ENCODE measurements around the gene MTMR2. TPM values are rescaled to one million over a fixed set of nuclear protein-coding genes. Genes with fewer than 3 reads are reported as not detected.

Gene MTMR2
- total and polyA plus RNA-seq, 2 donors (not counting 1 experiment from before 2014, with no cell fraction given): 4.8 to 15.4 TPM

DNA sequence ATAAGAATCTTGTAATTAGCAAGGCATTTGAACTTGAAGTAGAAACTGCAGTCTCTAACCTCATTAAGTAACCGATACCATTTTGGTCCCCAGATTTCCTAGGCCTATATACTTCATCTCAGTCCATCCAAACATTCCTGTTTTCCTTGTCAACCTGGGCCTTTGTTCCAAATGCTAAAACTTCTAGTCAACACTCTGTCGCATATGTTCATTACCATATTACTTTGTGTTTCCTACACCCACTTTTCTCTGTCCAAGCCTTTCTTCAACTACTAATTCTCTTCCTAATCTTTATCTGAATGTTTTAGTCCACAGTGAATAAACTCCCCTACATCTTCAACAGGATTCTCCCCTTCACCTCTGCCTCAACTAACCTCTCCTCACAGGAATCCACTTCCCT is 31.4 kb downstream of the MTMR2 start:
- POLR2A ChIA-PET: no interaction called here
- Histone ChIP-seq H3K27me3 (replicated peaks in 1 of 4; ENCODE audit: control extremely low read depth in 1 of 4, control insufficient read depth in 3 of 4, insufficient read depth in 4 of 4, low read length in 3 of 4) (no peaks in the 10 kb centered on the region), H3K79me2 (ENCODE audit: control insufficient read depth, insufficient read depth, low read length) (no peaks in the 10 kb centered on the region), H3K36me3 (replicated peaks in 1 of 2; ENCODE audit: control extremely low read depth in 1 of 2, control insufficient read depth in 1 of 2, extremely low read depth in 1 of 2, insufficient read depth in 2 of 2, low read length in 1 of 2) (peaks cover 0 to 2% of the 10 kb centered on the region in 2 experiments), H3K9me3 (ENCODE audit: control extremely low read depth in 1 of 3, control insufficient read depth in 2 of 3, insufficient read depth in 1 of 3, low read length in 2 of 3) (no peaks in the 10 kb centered on the region), H3K4me1 (ENCODE audit: control insufficient read depth in 2 of 2, insufficient read depth in 2 of 2, low read length in 2 of 2) (no peaks in the 10 kb centered on the region), H3K4me3 (ENCODE audit: control extremely low read depth in 1 of 5, extremely low read depth in 1 of 5, insufficient read depth in 1 of 5, low read depth in 2 of 5, low read length in 4 of 5) (no peak overlapping the region), H3K9ac (ENCODE audit: low read length) (no peak overlapping the region), H3K27ac (ENCODE audit: low read length in 2 of 2) (no peak overlapping the region), H3K4me2 (replicated peaks; ENCODE audit: low read depth, low read length, poor library complexity, severe bottlenecking) (no peak overlapping the region), H4K20me1 (ENCODE audit: control insufficient read depth, insufficient read depth, low read length, poor library complexity, severe bottlenecking) (peaks cover 5% of the 10 kb centered on the region), H2AFZ (ENCODE audit: insufficient read depth, low read depth, low read length, poor library complexity, severe bottlenecking) (no peak overlapping the region)
- WGBS (ENCODE audit: insufficient coverage): 100% methylated on average over 2 of the region's 2 CpGs
- H3K27me3 Mint-ChIP-seq: no peaks in the 10 kb centered on the region
- H3K4me1 Mint-ChIP-seq: peaks cover 3% of the 10 kb centered on the region
- intact Hi-C loops (cut with micrococcal nuclease): no loop called here
- ATAC-seq (ENCODE audit: low read depth) (no peak), DNase-seq (no peak)
- no peak overlapping the region for H3K27ac Mint-ChIP-seq
- no peaks in the 10 kb centered on the region for H3K9me3 Mint-ChIP-seq (ENCODE audit: insufficient read depth)
- CTCF ChIA-PET: no interaction called here
- no peak for TF ChIP-seq EZH2 (IDR thresholded peaks at IDR 0.05; ENCODE audit: borderline replicate concordance, insufficient read depth, low read depth, low read length, poor library complexity, severe bottlenecking)
- TF ChIP-seq, protein P1, sequence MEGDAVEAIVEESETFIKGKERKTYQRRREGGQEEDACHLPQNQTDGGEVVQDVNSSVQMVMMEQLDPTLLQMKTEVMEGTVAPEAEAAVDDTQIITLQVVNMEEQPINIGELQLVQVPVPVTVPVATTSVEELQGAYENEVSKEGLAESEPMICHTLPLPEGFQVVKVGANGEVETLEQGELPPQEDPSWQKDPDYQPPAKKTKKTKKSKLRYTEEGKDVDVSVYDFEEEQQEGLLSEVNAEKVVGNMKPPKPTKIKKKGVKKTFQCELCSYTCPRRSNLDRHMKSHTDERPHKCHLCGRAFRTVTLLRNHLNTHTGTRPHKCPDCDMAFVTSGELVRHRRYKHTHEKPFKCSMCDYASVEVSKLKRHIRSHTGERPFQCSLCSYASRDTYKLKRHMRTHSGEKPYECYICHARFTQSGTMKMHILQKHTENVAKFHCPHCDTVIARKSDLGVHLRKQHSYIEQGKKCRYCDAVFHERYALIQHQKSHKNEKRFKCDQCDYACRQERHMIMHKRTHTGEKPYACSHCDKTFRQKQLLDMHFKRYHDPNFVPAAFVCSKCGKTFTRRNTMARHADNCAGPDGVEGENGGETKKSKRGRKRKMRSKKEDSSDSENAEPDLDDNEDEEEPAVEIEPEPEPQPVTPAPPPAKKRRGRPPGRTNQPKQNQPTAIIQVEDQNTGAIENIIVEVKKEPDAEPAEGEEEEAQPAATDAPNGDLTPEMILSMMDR (IDR thresholded peaks at IDR 0.05): no peak
- H3K4me3 Mint-ChIP-seq: no peak overlapping the region

DNA sequence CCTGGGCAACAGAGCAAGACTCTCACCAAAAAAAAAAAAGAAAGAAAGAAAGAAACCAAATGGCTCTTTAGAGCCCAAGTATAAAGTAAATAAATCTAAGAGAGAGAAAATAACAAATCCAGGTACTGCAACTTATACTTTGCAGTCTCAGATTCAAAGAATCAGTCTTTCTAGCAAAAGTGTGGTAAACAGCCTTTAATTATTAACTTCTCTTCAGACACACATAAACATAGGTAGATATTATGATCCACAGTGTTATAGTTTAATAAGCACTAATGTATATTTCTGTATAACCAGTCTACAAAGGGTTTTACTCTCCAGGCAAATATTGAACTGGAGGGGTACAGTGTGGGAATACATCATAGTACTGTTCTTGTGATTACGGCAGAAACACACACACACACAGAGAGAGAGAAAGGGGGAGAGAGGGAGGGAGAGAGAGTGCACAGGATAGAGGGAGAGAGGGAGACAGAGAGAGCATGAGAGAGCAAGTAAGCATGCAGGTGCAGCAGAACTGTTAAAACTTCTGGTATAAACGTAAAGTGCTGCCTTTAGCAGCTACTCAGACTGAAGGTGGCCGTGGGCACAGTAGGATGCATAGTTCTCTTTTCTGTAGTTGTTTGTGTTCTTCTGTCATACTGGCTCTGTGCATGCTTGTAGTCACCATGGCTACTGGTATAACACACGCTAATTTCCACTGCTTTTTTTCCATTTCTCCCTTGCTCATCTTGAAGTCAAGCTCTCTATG is 32.3 kb downstream of the MTMR2 start:
- no peak overlapping the region for H2AFZ ChIP-seq (ENCODE audit: insufficient read depth, low read depth, low read length, poor library complexity, severe bottlenecking)
- WGBS (ENCODE audit: insufficient coverage): 67% methylated on average over 2 of the region's 4 CpGs
- no peak for DNase-seq
- ChIA-PET CTCF (no interaction called here), POLR2A (no interaction called here)
- no peaks in the 10 kb centered on the region for H3K9me3 ChIP-seq (ENCODE audit: control extremely low read depth in 1 of 3, control insufficient read depth in 2 of 3, insufficient read depth in 1 of 3, low read length in 2 of 3)
- H3K4me2 ChIP-seq (replicated peaks; ENCODE audit: low read depth, low read length, poor library complexity, severe bottlenecking): no peak overlapping the region
- H3K4me3 ChIP-seq (ENCODE audit: control extremely low read depth in 1 of 5, extremely low read depth in 1 of 5, insufficient read depth in 1 of 5, low read depth in 2 of 5, low read length in 4 of 5): no peak overlapping the region
- H3K79me2 ChIP-seq (ENCODE audit: control insufficient read depth, insufficient read depth, low read length): no peaks in the 10 kb centered on the region
- H3K36me3 ChIP-seq (replicated peaks in 1 of 2; ENCODE audit: control extremely low read depth in 1 of 2, control insufficient read depth in 1 of 2, extremely low read depth in 1 of 2, insufficient read depth in 2 of 2, low read length in 1 of 2): peaks cover 0 to 10% of the 10 kb centered on the region in 2 experiments
- H3K4me1 Mint-ChIP-seq: peaks cover 3% of the 10 kb centered on the region
- H4K20me1 ChIP-seq (ENCODE audit: control insufficient read depth, insufficient read depth, low read length, poor library complexity, severe bottlenecking): peaks cover 5% of the 10 kb centered on the region
- no peaks in the 10 kb centered on the region for H3K27me3 ChIP-seq (replicated peaks in 1 of 4; ENCODE audit: control extremely low read depth in 1 of 4, control insufficient read depth in 3 of 4, insufficient read depth in 4 of 4, low read length in 3 of 4)
- intact Hi-C loops (cut with micrococcal nuclease): no loop called here
- H3K27ac ChIP-seq (ENCODE audit: low read length in 2 of 2): no peak overlapping the region
- no peak overlapping the region for H3K4me3 Mint-ChIP-seq
- no peak overlapping the region for H3K27ac Mint-ChIP-seq
- no peak for ATAC-seq (ENCODE audit: low read depth)
- H3K9me3 Mint-ChIP-seq (ENCODE audit: insufficient read depth): no peaks in the 10 kb centered on the region
- TF ChIP-seq, protein P1 (IDR thresholded peaks at IDR 0.05): no peak
- no peak for TF ChIP-seq EZH2 (IDR thresholded peaks at IDR 0.05; ENCODE audit: borderline replicate concordance, insufficient read depth, low read depth, low read length, poor library complexity, severe bottlenecking)
- no peaks in the 10 kb centered on the region for H3K27me3 Mint-ChIP-seq
- H3K4me1 ChIP-seq (ENCODE audit: control insufficient read depth in 2 of 2, insufficient read depth in 2 of 2, low read length in 2 of 2): no peaks in the 10 kb centered on the region
- no peak overlapping the region for H3K9ac ChIP-seq (ENCODE audit: low read length)

Measured in B cell (primary cell).